ENCODE data around the gene KCNH3.

KCNH3 gene

GRCh38 chr12:49559011-49559675, 20.3 kb downstream of the KCNH3 start:
- TF ChIP-seq CTCF (conservative IDR thresholded peaks at IDR 0.05): no peak
- no peak overlapping the region for H3K27ac ChIP-seq

GRCh38 chr12:49560695-49561094, 21.9 kb downstream of the KCNH3 start:
- no peak for TF ChIP-seq CTCF (conservative IDR thresholded peaks at IDR 0.05)
- no peak overlapping the region for H3K27ac ChIP-seq

GRCh38 chr12:49562233-49562632, 23.4 kb downstream of the KCNH3 start:
- no peak overlapping the region for H3K27ac ChIP-seq
- TF ChIP-seq CTCF (conservative IDR thresholded peaks at IDR 0.05): no peak

- no peak for TF ChIP-seq CTCF (conservative IDR thresholded peaks at IDR 0.05)
- H3K27ac ChIP-seq: no peak overlapping the region
Measured at GRCh38 chr12:49562831-49563230, 24.0 kb downstream of the KCNH3 start.

GRCh38 chr12:49563951-49564685, 25.3 kb downstream of the KCNH3 start:
- no peak overlapping the region for H3K27ac ChIP-seq
- TF ChIP-seq CTCF (conservative IDR thresholded peaks at IDR 0.05): no peak

GRCh38 chr12:49564686-49565405, 26.0 kb downstream of the KCNH3 start:
- H3K27ac ChIP-seq: no peak overlapping the region

More at GRCh38 chr12:49564686-49565405, 26.0 kb downstream of the KCNH3 start:
- no peak for TF ChIP-seq CTCF (conservative IDR thresholded peaks at IDR 0.05)
